ENCODE results near the gene ADGRA1.

DNA sequence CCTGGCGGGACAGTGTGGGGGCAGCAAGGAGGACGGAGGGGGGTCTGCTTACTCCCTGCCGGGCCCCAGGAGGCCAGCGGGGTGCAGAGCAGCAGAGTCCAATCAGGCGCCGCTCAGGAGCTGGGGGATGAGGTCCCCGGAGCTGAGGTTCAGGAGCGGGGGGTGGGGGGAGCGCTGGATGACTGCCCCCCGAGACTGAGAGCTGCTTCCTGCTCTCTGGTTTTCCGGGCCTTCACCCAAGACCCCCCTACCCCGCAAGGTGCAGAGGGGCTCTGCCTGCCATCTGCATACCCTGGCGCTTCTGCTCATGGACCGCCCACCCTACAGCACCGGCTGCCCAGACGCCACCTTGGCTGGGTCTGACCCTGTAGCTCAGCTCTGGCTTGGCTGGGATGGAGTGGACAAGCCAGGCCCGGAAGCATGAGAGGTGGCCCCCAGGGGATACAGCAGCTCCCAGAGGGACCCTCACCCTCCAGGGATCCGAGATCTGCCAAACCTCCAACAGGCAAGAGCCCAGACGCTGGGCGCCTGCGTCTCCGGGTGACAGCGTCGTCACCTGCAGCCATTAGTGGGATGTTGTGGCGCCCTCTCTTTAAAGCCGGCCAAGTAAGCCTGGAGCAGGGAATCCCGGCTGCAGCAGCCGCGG lies 73.2 kb downstream of the ADGRA1 start:
- TF ChIP-seq, protein P1, sequence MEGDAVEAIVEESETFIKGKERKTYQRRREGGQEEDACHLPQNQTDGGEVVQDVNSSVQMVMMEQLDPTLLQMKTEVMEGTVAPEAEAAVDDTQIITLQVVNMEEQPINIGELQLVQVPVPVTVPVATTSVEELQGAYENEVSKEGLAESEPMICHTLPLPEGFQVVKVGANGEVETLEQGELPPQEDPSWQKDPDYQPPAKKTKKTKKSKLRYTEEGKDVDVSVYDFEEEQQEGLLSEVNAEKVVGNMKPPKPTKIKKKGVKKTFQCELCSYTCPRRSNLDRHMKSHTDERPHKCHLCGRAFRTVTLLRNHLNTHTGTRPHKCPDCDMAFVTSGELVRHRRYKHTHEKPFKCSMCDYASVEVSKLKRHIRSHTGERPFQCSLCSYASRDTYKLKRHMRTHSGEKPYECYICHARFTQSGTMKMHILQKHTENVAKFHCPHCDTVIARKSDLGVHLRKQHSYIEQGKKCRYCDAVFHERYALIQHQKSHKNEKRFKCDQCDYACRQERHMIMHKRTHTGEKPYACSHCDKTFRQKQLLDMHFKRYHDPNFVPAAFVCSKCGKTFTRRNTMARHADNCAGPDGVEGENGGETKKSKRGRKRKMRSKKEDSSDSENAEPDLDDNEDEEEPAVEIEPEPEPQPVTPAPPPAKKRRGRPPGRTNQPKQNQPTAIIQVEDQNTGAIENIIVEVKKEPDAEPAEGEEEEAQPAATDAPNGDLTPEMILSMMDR (tag by site-specific recombination; IDR thresholded peaks at IDR 0.05), result no peak
- TF ChIP-seq ZNF473 (tag by site-specific recombination; IDR thresholded peaks at IDR 0.05) (no peak), ZNF292 (tag by site-specific recombination; IDR thresholded peaks at IDR 0.05; ENCODE audit: borderline replicate concordance, low read depth) (no peak), HOXC10 (CRISPR knock-in tag; IDR thresholded peaks at IDR 0.05) (no peak), ZNF274 (IDR thresholded peaks at IDR 0.05; ENCODE audit: low read length) (no peak), ZNF274 (tag by site-specific recombination; IDR thresholded peaks at IDR 0.05; ENCODE audit: borderline replicate concordance) (no peak), ZNF121 (tag by site-specific recombination; IDR thresholded peaks at IDR 0.05) (no peak), YY1 (tag by site-specific recombination; IDR thresholded peaks at IDR 0.05) (no peak), MEIS1 (CRISPR knock-in tag; IDR thresholded peaks at IDR 0.05; ENCODE audit: borderline replicate concordance) (no peak), ZNF214 (tag by site-specific recombination; IDR thresholded peaks at IDR 0.05; ENCODE audit: borderline replicate concordance) (no peak)
- TF ChIP-seq, protein P2, sequence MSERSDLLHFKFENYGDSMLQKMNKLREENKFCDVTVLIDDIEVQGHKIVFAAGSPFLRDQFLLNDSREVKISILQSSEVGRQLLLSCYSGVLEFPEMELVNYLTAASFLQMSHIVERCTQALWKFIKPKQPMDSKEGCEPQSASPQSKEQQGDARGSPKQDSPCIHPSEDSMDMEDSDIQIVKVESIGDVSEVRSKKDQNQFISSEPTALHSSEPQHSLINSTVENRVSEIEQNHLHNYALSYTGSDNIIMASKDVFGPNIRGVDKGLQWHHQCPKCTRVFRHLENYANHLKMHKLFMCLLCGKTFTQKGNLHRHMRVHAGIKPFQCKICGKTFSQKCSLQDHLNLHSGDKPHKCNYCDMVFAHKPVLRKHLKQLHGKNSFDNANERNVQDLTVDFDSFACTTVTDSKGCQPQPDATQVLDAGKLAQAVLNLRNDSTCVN (tag by site-specific recombination; optimal IDR thresholded peaks at IDR 0.05), result no peak
- TF ChIP-seq, protein P3, sequence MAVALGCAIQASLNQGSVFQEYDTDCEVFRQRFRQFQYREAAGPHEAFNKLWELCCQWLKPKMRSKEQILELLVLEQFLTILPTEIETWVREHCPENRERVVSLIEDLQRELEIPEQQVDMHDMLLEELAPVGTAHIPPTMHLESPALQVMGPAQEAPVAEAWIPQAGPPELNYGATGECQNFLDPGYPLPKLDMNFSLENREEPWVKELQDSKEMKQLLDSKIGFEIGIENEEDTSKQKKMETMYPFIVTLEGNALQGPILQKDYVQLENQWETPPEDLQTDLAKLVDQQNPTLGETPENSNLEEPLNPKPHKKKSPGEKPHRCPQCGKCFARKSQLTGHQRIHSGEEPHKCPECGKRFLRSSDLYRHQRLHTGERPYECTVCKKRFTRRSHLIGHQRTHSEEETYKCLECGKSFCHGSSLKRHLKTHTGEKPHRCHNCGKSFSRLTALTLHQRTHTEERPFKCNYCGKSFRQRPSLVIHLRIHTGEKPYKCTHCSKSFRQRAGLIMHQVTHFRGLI (tag by site-specific recombination; IDR thresholded peaks at IDR 0.05), result no peak
- TF ChIP-seq, protein P4, sequence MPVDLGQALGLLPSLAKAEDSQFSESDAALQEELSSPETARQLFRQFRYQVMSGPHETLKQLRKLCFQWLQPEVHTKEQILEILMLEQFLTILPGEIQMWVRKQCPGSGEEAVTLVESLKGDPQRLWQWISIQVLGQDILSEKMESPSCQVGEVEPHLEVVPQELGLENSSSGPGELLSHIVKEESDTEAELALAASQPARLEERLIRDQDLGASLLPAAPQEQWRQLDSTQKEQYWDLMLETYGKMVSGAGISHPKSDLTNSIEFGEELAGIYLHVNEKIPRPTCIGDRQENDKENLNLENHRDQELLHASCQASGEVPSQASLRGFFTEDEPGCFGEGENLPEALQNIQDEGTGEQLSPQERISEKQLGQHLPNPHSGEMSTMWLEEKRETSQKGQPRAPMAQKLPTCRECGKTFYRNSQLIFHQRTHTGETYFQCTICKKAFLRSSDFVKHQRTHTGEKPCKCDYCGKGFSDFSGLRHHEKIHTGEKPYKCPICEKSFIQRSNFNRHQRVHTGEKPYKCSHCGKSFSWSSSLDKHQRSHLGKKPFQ (tag by site-specific recombination; IDR thresholded peaks at IDR 0.05), result no peak
